RWPE1 (cell line): ENCODE measurements around the gene IL16.
"Not testable (repeated sequence)": the region's sequence is repeated elsewhere in the genome, so short reads cannot be mapped to it uniquely, and the experiment has no call there.

Experiments used
- CTCF ChIA-PET: fragments of 350-600 bp; sonication (Branson Sonifier 250); formaldehyde crosslinking; extraction: SDS; loops from one replicate; lab custom pipeline; 2021; lab: Yijun Ruan, JAX
- POLR2A ChIA-PET: fragments of 400-600 bp; formaldehyde crosslinking; extraction: SDS; loops from one replicate; lab custom pipeline; 2020; ENCODE audit warnings: antibody characterized with exemption; ENCODE audit not compliant: low non-redundant PET; lab: Yijun Ruan, JAX
- DNase-seq: peaks from one replicate; pipeline ENCODE4 v3.0.0; 2012; ENCODE audit warnings: low spot score
- H3K27ac ChIP-seq: fragments of 450-650 bp; 2 replicates; pipeline ENCODE4 v1.5.1; 2017
- TF ChIP-seq, protein P1 (sequence below): fragments of 450-650 bp; conservative IDR thresholded peaks from 2 replicates; pipeline ENCODE4 v1.5.1; 2017; ENCODE audit warnings: low read depth, mild to moderate bottlenecking

IL16 gene

DNA sequence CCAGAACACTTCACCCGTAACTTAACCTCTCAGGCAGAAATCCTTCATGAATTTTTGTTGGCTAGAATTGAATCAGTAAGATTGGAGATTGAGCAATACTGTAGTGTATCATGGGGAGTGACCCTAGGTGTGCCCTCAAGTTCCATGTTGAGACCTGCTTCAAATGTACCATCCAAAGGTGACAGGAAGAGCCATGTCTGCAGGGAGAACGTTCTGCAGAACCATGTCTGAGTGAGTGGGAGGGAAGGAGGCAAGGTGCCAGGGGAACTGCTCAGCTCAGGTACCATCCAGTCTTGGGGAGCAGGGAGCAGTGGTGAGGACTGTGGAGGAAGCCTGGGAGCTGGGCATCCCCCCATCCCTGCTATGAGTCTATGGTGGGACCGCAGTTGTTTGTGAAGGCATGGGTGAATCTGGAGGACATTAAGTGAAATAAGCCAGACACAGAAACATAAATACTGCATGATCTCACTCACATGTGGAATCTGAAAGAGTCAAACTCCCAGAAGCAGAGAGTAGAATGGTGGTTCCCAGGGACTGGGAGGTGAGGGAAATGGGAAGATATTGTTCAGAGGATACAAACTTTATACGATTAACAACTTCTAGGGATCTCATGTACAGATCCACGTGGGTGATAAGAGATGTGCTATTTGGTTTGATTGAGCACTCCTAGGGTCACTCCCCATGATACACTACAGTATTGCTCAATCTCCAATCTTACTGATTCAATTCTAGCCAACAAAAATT lies 39.3 kb upstream of the IL16 start:
- POLR2A ChIA-PET: no interaction called here
- CTCF ChIA-PET: interaction anchor here (1.1 to 4.1 kb wide), 2 partner anchors 22 to 109 kb away, joined by 3 to 36 read pairs; no protein-coding TSS in a partner anchor

DNA sequence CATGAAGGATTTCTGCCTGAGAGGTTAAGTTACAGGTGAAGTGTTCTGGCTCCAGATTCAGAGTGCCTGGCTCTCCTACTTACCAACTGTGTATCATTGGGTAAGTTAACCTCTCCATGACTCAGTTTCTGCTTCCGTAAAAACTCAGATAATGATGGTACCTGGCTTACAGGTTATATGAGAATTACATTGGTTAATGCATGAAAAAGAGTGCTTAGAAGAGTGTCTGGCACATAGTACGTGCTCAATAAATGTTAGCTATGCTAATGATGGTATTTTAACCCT lies 38.8 kb upstream of the IL16 start:
- CTCF ChIA-PET: no interaction called here
- POLR2A ChIA-PET: no interaction called here
- TF ChIP-seq, protein P1, sequence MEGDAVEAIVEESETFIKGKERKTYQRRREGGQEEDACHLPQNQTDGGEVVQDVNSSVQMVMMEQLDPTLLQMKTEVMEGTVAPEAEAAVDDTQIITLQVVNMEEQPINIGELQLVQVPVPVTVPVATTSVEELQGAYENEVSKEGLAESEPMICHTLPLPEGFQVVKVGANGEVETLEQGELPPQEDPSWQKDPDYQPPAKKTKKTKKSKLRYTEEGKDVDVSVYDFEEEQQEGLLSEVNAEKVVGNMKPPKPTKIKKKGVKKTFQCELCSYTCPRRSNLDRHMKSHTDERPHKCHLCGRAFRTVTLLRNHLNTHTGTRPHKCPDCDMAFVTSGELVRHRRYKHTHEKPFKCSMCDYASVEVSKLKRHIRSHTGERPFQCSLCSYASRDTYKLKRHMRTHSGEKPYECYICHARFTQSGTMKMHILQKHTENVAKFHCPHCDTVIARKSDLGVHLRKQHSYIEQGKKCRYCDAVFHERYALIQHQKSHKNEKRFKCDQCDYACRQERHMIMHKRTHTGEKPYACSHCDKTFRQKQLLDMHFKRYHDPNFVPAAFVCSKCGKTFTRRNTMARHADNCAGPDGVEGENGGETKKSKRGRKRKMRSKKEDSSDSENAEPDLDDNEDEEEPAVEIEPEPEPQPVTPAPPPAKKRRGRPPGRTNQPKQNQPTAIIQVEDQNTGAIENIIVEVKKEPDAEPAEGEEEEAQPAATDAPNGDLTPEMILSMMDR: no peak
- peak overlapping the region; percentile 96 for H3K27ac ChIP-seq
- no peak for DNase-seq

More for the DNA sequence above, 39.3 kb upstream of the IL16 start:
- TF ChIP-seq, protein P1: no peak
- peak overlapping the region; percentile 96 for H3K27ac ChIP-seq
- DNase-seq: no peak

DNA sequence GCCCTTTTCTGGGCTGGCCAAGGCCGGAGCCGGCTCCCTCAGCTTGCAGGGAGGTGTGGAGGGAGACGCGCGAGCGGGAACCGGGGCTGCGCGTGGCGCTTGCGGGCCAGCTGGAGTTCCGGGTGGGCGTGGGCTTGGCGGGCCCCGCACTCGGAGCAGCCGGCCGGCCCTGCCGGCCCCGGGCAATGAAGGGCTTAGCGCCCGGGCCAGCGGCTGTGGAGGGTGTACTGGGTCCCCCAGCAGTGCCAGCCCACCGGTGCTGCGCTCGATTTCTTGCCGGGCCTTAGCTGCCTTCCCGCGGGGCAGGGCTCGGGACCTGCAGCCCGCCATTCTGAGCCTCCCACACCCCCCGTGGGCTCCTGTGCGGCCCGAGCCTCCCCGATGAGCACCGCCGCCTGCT lies 38.1 kb upstream of the IL16 start:
- DNase-seq, POLR2A ChIA-PET, CTCF ChIA-PET: not testable (repeated sequence)
- peak overlapping the region; percentile 96 for H3K27ac ChIP-seq

DNA sequence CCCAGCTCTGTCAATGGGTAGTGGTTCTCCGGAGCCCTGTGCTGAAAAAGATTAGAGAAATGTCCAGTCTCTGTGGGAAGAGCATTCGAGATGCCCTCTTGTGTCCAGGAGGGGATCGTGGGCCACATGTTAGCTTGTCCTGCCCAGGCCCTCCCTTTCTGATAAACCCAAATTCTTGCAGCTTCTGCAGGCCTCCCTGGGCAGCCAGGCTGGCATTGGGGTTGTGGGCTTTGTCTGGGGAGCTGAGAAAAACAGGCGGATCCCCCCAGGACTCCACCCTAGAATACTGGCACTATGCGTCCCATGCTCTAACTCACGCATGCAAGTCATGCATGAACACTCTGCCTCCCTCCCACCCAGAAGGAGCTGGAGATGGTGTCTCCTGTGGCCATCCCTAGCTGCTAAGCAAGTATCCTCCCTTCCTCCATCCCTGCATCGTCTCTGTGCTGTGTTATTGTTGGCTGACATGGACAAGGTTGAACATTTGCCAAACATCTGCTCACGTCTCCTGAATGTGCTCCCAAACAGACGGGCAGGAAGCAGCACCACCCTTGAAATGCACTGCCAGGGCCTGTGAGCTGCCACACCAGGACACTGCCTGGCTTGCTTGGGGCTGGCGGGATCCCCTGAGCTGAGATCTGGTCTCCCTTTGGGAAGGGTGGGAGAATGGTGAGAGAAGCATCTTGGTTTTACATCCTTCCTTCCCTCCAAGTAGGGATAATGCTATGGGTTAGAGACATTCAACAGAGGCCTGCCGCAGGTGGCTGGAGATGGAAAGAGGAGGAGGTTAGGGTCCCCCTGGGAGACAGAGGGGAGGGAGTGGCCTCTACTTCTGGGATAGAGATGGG lies 36.1 kb upstream of the IL16 start:
- ChIA-PET CTCF (interaction anchor here (2.3 kb wide), 1 partner anchor 106 kb away, joined by 15 read pairs; no protein-coding TSS in a partner anchor), POLR2A (interaction anchor here (0.6 kb wide), 1 partner anchor 102 kb away, joined by 3 read pairs; no protein-coding TSS in a partner anchor)
- peak overlapping the region; percentile 96 for H3K27ac ChIP-seq
- DNase-seq: peak; percentile 68
- TF ChIP-seq, protein P1: no peak

DNA sequence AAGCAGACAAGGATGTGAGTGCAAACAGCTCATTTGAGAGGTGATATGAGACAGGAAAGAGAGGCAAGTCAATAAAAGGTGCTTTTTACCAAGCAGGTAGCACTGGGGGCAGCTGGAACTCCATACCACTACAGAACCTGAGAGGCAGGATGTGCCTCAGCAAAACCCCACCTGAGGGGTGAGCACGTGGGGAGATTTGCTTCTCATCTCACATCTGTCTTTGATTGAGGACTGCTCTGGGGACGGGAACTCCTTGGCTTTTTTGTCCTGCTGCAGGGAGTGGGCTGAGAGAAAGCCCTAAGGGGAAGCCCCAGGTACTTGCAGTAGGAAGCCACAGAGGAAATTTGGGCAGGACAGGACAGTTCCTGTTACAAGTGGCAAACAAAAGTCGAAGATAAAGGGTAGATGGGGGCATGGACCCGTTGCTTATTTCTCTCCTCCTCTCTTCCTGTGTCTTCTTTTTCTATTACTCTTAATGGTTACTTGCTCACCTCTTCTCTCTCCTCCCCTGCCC lies 35.5 kb upstream of the IL16 start:
- ChIA-PET CTCF (interaction anchor here (2.3 kb wide), 1 partner anchor 105 kb away, joined by 15 read pairs; no protein-coding TSS in a partner anchor), POLR2A (no interaction called here)
- H3K27ac ChIP-seq: peak overlapping the region; percentile 96
- DNase-seq: no peak
- TF ChIP-seq, protein P1: no peak

DNA sequence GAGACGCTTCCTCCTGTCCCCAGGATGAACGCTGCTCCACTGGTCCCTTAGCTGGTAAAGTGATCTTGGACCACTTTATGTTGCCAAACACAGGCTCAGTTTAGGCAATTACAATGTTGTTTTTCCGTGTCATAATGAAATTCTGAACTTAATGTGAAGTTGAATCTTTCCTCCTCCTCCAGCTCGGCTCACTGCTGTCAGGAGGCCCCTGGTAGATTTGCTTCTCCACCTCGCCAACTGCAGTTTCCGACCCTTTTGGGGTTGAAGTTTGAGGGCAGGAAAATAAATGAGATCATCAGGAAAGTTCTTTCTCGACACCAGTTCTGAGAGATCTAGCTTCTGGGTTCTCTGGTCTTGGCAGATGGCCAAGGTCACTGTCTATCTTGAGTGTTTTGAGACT lies 34.8 kb upstream of the IL16 start:
- peak overlapping the region; percentile 96 for H3K27ac ChIP-seq
- DNase-seq: no peak
- TF ChIP-seq, protein P1: no peak
- CTCF ChIA-PET: interaction anchor here (2.3 kb wide), 1 partner anchor 104 kb away, joined by 15 read pairs; no protein-coding TSS in a partner anchor
- POLR2A ChIA-PET: no interaction called here
